A549 (cell line): ENCODE data around the gene CARS1.

Experiments used
- BHLHE40 ChIP-seq: IDR thresholded peaks from 2 replicates; pipeline ENCODE4 v1.6.1; 2012; ENCODE audit warnings: low read depth, low read length, inconsistent platforms
- CEBPB ChIP-seq, 2 experiments: fragments of >200 bp in 1 of 2; sonication (Bioruptor Twin) in 1 of 2; formaldehyde crosslinking in 1 of 2; IDR thresholded peaks; 2 replicates each; pipeline ENCODE4 v1.6.1; 2012 to 2016
- EHMT2 ChIP-seq: fragments of 200-600 bp; sonication (generic); IDR thresholded peaks from 2 replicates; pipeline ENCODE4 v1.6.1; 2016; ENCODE audit warnings: antibody characterized with exemption, low read depth, mild to moderate bottlenecking, moderate library complexity
- MAFK ChIP-seq: fragments of 450-650 bp; IDR thresholded peaks from 2 replicates; pipeline ENCODE4 v1.6.1; 2014; ENCODE audit not compliant: partially characterized antibody
- MYC ChIP-seq: IDR thresholded peaks from 2 replicates; pipeline ENCODE4 v1.6.1; 2012; ENCODE audit warnings: mild to moderate bottlenecking, inconsistent platforms, low read length, improper control_type of control experiment, borderline replicate concordance
- NFE2L2 ChIP-seq: fragments of 150-350 bp; conservative IDR thresholded peaks from 2 replicates; pipeline ENCODE4 v1.6.1; 2014; ENCODE audit warnings: low read length
- POLR2A ChIP-seq: IDR thresholded peaks from 2 replicates; pipeline ENCODE4 v1.6.1; 2012; ENCODE audit warnings: mild to moderate bottlenecking, low read length
- RFX5 ChIP-seq: fragments of 450-650 bp; IDR thresholded peaks from 2 replicates; pipeline ENCODE4 v1.7.1; 2014; ENCODE audit warnings: antibody characterized with exemption, mild to moderate bottlenecking, moderate library complexity
- RNF2 ChIP-seq: fragments of 200-600 bp; sonication (generic); IDR thresholded peaks from 2 replicates; pipeline ENCODE4 v1.6.1; 2016; ENCODE audit warnings: low read depth, mild to moderate bottlenecking, antibody characterized with exemption, moderate library complexity, borderline replicate concordance
- TF ChIP-seq, protein P1 (sequence below): fragments of >200 bp; sonication (Bioruptor Twin); formaldehyde crosslinking; IDR thresholded peaks from 3 replicates; pipeline ENCODE4 v1.5.1; 2016
- TF ChIP-seq, protein P2 (sequence below): fragments of 200-600 bp; sonication (generic); IDR thresholded peaks from 2 replicates; pipeline ENCODE4 v1.6.1; 2016; ENCODE audit warnings: antibody characterized with exemption, mild to moderate bottlenecking, moderate library complexity
- TF ChIP-seq, protein P3 (sequence below): IDR thresholded peaks from 2 replicates; pipeline ENCODE4 v1.6.1; 2012; ENCODE audit warnings: low read depth, borderline replicate concordance
- TF ChIP-seq, protein P4 (sequence below): fragments of 450-650 bp; IDR thresholded peaks from 2 replicates; pipeline ENCODE4 v1.6.1; 2014; ENCODE audit warnings: antibody characterized with exemption
- TF ChIP-seq, protein P5 (sequence below): fragments of 250-450 bp; sonication (Bioruptor Pico); IDR thresholded peaks from 2 replicates; pipeline ENCODE4 v1.5.0; 2021; ENCODE audit warnings: mild to moderate bottlenecking, moderate library complexity, borderline replicate concordance

DNA sequence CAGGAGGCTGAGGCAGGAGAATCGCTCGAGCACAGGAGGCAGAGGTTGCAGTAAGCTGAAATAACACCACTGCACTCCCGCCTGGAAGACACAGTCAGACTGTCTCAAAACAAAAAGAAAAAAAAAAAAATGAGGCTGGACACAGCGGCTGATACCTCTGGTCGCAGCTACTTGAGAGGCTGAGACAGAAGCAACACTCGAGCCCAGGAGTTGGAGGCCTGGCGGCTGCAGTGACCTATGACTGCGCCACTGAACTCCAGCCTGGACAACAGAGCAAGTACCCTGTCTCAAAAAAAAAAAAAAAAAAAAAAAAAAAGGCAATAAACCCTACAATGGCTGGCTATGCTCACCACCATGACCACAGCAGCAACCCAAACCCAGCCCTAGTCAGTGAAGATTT, 76.1 kb downstream of the CARS1 start:
- TF ChIP-seq, protein P1, sequence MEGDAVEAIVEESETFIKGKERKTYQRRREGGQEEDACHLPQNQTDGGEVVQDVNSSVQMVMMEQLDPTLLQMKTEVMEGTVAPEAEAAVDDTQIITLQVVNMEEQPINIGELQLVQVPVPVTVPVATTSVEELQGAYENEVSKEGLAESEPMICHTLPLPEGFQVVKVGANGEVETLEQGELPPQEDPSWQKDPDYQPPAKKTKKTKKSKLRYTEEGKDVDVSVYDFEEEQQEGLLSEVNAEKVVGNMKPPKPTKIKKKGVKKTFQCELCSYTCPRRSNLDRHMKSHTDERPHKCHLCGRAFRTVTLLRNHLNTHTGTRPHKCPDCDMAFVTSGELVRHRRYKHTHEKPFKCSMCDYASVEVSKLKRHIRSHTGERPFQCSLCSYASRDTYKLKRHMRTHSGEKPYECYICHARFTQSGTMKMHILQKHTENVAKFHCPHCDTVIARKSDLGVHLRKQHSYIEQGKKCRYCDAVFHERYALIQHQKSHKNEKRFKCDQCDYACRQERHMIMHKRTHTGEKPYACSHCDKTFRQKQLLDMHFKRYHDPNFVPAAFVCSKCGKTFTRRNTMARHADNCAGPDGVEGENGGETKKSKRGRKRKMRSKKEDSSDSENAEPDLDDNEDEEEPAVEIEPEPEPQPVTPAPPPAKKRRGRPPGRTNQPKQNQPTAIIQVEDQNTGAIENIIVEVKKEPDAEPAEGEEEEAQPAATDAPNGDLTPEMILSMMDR: no peak
- TF ChIP-seq, protein P2, sequence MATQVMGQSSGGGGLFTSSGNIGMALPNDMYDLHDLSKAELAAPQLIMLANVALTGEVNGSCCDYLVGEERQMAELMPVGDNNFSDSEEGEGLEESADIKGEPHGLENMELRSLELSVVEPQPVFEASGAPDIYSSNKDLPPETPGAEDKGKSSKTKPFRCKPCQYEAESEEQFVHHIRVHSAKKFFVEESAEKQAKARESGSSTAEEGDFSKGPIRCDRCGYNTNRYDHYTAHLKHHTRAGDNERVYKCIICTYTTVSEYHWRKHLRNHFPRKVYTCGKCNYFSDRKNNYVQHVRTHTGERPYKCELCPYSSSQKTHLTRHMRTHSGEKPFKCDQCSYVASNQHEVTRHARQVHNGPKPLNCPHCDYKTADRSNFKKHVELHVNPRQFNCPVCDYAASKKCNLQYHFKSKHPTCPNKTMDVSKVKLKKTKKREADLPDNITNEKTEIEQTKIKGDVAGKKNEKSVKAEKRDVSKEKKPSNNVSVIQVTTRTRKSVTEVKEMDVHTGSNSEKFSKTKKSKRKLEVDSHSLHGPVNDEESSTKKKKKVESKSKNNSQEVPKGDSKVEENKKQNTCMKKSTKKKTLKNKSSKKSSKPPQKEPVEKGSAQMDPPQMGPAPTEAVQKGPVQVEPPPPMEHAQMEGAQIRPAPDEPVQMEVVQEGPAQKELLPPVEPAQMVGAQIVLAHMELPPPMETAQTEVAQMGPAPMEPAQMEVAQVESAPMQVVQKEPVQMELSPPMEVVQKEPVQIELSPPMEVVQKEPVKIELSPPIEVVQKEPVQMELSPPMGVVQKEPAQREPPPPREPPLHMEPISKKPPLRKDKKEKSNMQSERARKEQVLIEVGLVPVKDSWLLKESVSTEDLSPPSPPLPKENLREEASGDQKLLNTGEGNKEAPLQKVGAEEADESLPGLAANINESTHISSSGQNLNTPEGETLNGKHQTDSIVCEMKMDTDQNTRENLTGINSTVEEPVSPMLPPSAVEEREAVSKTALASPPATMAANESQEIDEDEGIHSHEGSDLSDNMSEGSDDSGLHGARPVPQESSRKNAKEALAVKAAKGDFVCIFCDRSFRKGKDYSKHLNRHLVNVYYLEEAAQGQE: no peak
- TF ChIP-seq, protein P3, sequence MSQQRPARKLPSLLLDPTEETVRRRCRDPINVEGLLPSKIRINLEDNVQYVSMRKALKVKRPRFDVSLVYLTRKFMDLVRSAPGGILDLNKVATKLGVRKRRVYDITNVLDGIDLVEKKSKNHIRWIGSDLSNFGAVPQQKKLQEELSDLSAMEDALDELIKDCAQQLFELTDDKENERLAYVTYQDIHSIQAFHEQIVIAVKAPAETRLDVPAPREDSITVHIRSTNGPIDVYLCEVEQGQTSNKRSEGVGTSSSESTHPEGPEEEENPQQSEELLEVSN: no peak
- TF ChIP-seq, protein P4, sequence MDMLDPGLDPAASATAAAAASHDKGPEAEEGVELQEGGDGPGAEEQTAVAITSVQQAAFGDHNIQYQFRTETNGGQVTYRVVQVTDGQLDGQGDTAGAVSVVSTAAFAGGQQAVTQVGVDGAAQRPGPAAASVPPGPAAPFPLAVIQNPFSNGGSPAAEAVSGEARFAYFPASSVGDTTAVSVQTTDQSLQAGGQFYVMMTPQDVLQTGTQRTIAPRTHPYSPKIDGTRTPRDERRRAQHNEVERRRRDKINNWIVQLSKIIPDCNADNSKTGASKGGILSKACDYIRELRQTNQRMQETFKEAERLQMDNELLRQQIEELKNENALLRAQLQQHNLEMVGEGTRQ: no peak
- TF ChIP-seq POLR2A (no peak), CEBPB (IDR thresholded peaks at IDR 0.05) (no peak), NFE2L2 (no peak), MAFK (no peak), RNF2 (no peak), RFX5 (no peak), BHLHE40 (no peak), MYC (no peak), EHMT2 (no peak)
- TF ChIP-seq, protein P5, sequence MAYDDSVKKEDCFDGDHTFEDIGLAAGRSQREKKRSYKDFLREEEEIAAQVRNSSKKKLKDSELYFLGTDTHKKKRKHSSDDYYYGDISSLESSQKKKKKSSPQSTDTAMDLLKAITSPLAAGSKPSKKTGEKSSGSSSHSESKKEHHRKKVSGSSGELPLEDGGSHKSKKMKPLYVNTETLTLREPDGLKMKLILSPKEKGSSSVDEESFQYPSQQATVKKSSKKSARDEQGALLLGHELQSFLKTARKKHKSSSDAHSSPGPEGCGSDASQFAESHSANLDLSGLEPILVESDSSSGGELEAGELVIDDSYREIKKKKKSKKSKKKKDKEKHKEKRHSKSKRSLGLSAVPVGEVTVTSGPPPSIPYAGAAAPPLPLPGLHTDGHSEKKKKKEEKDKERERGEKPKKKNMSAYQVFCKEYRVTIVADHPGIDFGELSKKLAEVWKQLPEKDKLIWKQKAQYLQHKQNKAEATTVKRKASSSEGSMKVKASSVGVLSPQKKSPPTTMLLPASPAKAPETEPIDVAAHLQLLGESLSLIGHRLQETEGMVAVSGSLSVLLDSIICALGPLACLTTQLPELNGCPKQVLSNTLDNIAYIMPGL (CRISPR knock-in tag): no peak
